ENCODE data around the gene AVPR2. TPM values are rescaled to one million over a fixed set of nuclear protein-coding genes. Genes with fewer than 3 reads are reported as not detected.

AVPR2 gene
- total RNA-seq, 4 donors from 2014 or later: 2.1 to 9.3 (median 5.7) TPM

- Histone ChIP-seq H3K4me1 (peaks cover 0 to 54% (median 14%) of the 10 kb centered on the region in 4 donors), H3K4me3 (peak overlapping the region; percentile 37 to 71 (median 57)), H3K9me3 (no peaks in the 10 kb centered on the region), H3K36me3 (peaks cover 0 to 28% (median 0%) of the 10 kb centered on the region in 3 donors), H3K27me3 (peaks cover 0 to 20% of the 10 kb centered on the region in 2 donors), H3K27ac (peak overlapping the region; percentile 75 to 98 (median 94))
- DNase-seq (ENCODE audit: low spot score in 2 of 2): peak; percentile 76 to 83
- TF ChIP-seq CTCF (IDR thresholded peaks at IDR 0.05) (peak in 2 of 5 experiments; percentile 39 to 47), EP300 (IDR thresholded peaks at IDR 0.05) (peak; percentile 70 to 73), POLR2A (IDR thresholded peaks at IDR 0.05) (peak; percentile 83 to 89)
- 0 to 24% methylated on average over 15 to 61 of the region's 76 CpGs for WGBS, 2 donors
These were observed 23.7 kb downstream of the AVPR2 start for GRCh38 chrX:153927922-153928760.

- peak overlapping the region in 1 of 4 donors; percentile 71 for H3K4me3 ChIP-seq
- 50 to 71% methylated on average over 8 to 9 of the region's 9 CpGs for WGBS, 2 donors
These were observed 24.4 kb downstream of the AVPR2 start for GRCh38 chrX:153928846-153929245.

GRCh38 chrX:153929576-153929975, 25.1 kb downstream of the AVPR2 start:
- no peak overlapping the region for H3K27ac ChIP-seq
- TF ChIP-seq POLR2A (IDR thresholded peaks at IDR 0.05) (no peak), CTCF (IDR thresholded peaks at IDR 0.05) (no peak), EP300 (IDR thresholded peaks at IDR 0.05) (no peak)
- H3K9me3 ChIP-seq: no peaks in the 10 kb centered on the region
- H3K4me3 ChIP-seq: no peak overlapping the region
- DNase-seq (ENCODE audit: low spot score in 2 of 2): no peak
- H3K27me3 ChIP-seq: peaks cover 0 to 7% of the 10 kb centered on the region in 2 donors
- WGBS, 2 donors: 68 to 76% methylated on average over 2 to 10 of the region's 10 CpGs
- H3K36me3 ChIP-seq: peaks cover 0 to 28% (median 0%) of the 10 kb centered on the region in 3 donors
- peaks cover 0 to 52% (median 14%) of the 10 kb centered on the region in 4 donors for H3K4me1 ChIP-seq

More at GRCh38 chrX:153928846-153929245, 24.4 kb downstream of the AVPR2 start:
- Histone ChIP-seq H3K4me1 (peaks cover 0 to 54% (median 13%) of the 10 kb centered on the region in 4 donors), H3K27me3 (peaks cover 0 to 13% of the 10 kb centered on the region in 2 donors), H3K9me3 (no peaks in the 10 kb centered on the region), H3K36me3 (peaks cover 0 to 28% (median 0%) of the 10 kb centered on the region in 3 donors), H3K27ac (peak overlapping the region in 3 of 4 donors; percentile 40 to 62 (median 53))
- DNase-seq (ENCODE audit: low spot score in 2 of 2): no peak
- TF ChIP-seq EP300 (IDR thresholded peaks at IDR 0.05) (no peak), POLR2A (IDR thresholded peaks at IDR 0.05) (no peak), CTCF (IDR thresholded peaks at IDR 0.05) (no peak)

- H3K4me1 ChIP-seq: peaks cover 0 to 49% (median 13%) of the 10 kb centered on the region in 4 donors
- peaks cover 0 to 28% (median 0%) of the 10 kb centered on the region in 3 donors for H3K36me3 ChIP-seq
These were observed 25.8 kb downstream of the AVPR2 start for GRCh38 chrX:153930011-153930910.

More at GRCh38 chrX:153930011-153930910, 25.8 kb downstream of the AVPR2 start:
- H3K9me3 ChIP-seq: no peaks in the 10 kb centered on the region
- no peak for DNase-seq (ENCODE audit: low spot score in 2 of 2)
- no peak overlapping the region for H3K4me3 ChIP-seq
- no peak overlapping the region for H3K27ac ChIP-seq
- TF ChIP-seq EP300 (IDR thresholded peaks at IDR 0.05) (no peak), POLR2A (IDR thresholded peaks at IDR 0.05) (no peak), CTCF (IDR thresholded peaks at IDR 0.05) (no peak)
- WGBS, 2 donors: 83% methylated on average over 18 to 31 of the region's 31 CpGs
- peaks cover 0 to 7% of the 10 kb centered on the region in 2 donors for H3K27me3 ChIP-seq
